ENCODE data around the gene ANKRD17.

Gene ANKRD17

GRCh38 chr4:73070074-73070390 is 188.6 kb downstream of the ANKRD17 start:
- Mint-ChIP-seq H3K9me3 (no peaks in the 10 kb centered on the region), H3K4me1 (peaks cover 17% of the 10 kb centered on the region), H3K4me3 (peak overlapping the region; percentile 81), H3K27ac (peak overlapping the region; percentile 97), H3K36me3 (peaks cover 50% of the 10 kb centered on the region)
- DNase-seq (ENCODE audit: low spot score in 2 of 2) (no peak), ATAC-seq (peak; percentile 33)

DNA sequence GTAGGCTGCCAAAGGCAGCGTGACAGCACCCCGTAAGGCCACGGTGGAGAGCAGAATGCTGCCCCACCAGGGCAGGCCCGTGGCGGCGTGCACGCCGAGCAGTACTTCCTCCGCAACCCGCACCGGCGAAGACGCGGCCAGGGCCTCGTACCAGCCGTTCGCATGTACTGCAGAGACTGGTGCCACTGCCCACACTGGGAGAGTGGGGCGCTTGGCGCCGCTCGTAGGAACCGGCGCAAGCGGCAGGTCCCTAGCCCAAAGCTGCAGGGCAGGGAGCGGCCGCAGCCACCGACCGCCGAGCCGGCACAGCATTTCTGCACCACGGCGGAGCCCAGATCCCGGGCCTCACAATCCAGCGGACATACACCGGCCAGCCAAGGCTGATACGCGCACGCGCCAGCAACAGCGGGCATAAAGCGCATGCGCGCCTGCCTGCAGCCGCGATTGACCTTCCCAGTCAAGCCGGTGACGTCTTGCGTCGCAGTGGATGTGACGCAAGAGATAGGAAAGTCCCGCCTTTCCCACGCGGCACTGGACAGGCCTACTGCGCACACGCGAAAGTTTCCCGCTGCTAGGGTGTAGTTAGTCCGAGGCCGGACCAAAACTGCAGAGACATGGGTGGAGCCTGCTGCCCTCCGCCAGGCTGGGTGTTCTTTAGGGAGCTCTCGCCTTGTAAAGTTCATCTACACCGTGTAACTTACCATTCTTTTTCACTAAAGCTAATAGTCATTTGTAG is 189.1 kb downstream of the ANKRD17 start, which contains the start of gene COX18:
COX18 (minus strand) TSS at position 379 of the 736 bp plus-strand sequence; CDS start at position 312, 67 bp downstream.
- Mint-ChIP-seq H3K27ac (peak within 1 kb of the TSS; percentile 97), H3K9me3 (no peaks in the 10 kb centered on the region), H3K4me3 (peak within 1 kb of the TSS; percentile 81), H3K36me3 (peaks cover 50% of the 10 kb centered on the region), H3K4me1 (peaks cover 19% of the 10 kb centered on the region)
- DNase-seq (ENCODE audit: low spot score in 2 of 2) (peak; percentile 92 to 97), ATAC-seq (peak; percentile 91)

DNA sequence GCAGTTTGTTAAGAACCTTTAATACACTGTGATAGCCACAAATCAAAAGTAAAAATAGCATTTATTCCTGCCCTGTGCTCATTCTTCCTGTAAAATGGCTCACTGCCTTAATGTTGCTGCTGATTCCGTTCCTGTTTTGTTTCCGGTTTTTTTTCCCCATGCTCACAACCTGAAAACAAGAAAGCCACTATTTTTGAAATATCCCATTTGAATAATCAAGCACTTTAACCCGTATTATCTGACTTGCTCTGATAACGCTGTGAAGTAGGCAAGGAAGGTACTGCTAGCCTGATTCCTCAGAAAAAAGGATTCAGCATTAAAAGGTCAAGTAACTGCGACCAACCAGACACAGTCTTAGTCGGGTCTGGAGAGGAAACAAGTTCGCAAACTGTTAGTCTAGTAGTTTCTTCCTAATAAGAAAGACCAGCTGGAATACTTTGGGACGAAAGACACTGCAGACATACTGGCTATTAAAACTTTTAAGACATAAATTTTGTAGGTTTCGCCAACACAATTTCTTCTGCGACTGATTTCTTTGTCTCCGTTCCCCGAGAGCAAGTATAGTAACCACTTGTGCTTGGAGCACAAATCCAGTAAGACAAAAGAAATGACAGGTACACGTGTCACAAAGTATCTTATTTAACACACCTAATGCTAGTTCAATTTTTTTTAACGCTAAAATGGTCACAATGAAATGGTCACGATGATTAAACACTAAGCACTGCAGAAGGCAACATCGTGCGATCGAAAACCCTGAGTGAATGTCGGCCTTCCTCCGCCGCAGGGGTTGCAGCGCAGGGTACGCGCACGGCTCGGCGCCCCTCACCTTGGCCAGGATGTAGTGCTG is 189.9 kb downstream of the ANKRD17 start:
- Mint-ChIP-seq H3K36me3 (peaks cover 50% of the 10 kb centered on the region), H3K27ac (peak overlapping the region; percentile 97), H3K4me3 (peak overlapping the region; percentile 81), H3K4me1 (peaks cover 24% of the 10 kb centered on the region), H3K9me3 (no peaks in the 10 kb centered on the region)
- ATAC-seq = no peak
- DNase-seq (ENCODE audit: low spot score in 2 of 2) = peak in 1 of 2 donors; percentile 60

GRCh38 chr4:73067971-73068394 is 190.6 kb downstream of the ANKRD17 start:
- Mint-ChIP-seq H3K27ac (peak overlapping the region; percentile 97), H3K36me3 (peaks cover 50% of the 10 kb centered on the region), H3K4me1 (peaks cover 24% of the 10 kb centered on the region), H3K4me3 (peak overlapping the region; percentile 81), H3K9me3 (no peaks in the 10 kb centered on the region)
- ATAC-seq (peak; percentile 2), DNase-seq (ENCODE audit: low spot score in 2 of 2) (no peak)

GRCh38 chr4:73066928-73067327 is 191.7 kb downstream of the ANKRD17 start:
- DNase-seq (ENCODE audit: low spot score in 2 of 2) (no peak), ATAC-seq (no peak)
- peak overlapping the region; percentile 97 for H3K27ac Mint-ChIP-seq
- no peaks in the 10 kb centered on the region for H3K9me3 Mint-ChIP-seq
- peak overlapping the region; percentile 81 for H3K4me3 Mint-ChIP-seq
- H3K36me3 Mint-ChIP-seq = peaks cover 60% of the 10 kb centered on the region
- H3K4me1 Mint-ChIP-seq = peaks cover 24% of the 10 kb centered on the region

DNA sequence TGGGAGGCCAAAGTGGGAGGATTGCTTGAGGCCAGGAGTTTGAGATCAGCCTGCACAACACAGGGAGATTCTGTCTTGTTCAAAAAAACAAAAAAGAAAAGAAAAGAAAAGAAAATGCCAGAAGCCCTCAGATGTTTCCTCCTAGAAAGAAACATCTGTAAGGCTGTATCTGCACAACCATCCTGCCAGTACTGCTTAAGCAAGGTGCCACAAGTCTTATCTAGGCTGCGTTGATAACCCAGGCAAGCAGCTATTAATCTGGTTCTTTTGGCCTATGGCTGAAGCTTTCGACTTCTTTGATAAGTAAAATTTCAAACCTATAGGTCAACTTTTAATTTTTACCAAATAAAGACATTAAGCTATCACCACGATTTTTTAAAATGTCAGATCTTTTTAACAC is 192.2 kb downstream of the ANKRD17 start:
- no peaks in the 10 kb centered on the region for H3K9me3 Mint-ChIP-seq
- DNase-seq (ENCODE audit: low spot score in 2 of 2) (no peak), ATAC-seq (no peak)
- peaks cover 64% of the 10 kb centered on the region for H3K36me3 Mint-ChIP-seq
- peaks cover 24% of the 10 kb centered on the region for H3K4me1 Mint-ChIP-seq
- peak overlapping the region; percentile 97 for H3K27ac Mint-ChIP-seq
- peak overlapping the region; percentile 81 for H3K4me3 Mint-ChIP-seq

DNA sequence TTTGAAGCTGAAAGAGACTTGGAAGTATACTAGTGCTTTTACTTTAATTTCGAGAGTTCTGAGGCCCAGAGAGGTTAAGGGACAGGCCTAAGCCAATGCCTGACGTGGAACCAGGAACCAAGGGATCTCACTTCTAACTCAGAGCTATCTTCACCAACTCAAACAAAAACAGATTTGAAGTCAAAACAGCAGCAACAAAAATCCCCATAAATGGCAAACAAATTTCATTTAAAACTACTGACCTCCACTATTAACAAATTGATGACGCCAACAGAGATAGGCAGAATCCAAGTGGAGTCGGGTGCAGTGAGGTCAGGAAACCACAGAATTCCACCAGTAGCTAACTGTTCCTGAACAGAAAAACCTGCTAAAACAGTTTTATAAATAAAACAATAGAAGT is 194.1 kb downstream of the ANKRD17 start:
- Mint-ChIP-seq H3K9me3 (no peaks in the 10 kb centered on the region), H3K4me1 (peaks cover 24% of the 10 kb centered on the region), H3K4me3 (no peak overlapping the region), H3K27ac (peak overlapping the region; percentile 80), H3K36me3 (peaks cover 75% of the 10 kb centered on the region)
- DNase-seq (ENCODE audit: low spot score in 2 of 2) (no peak), ATAC-seq (no peak)

GRCh38 chr4:73055241-73055897 is 203.2 kb downstream of the ANKRD17 start:
- Mint-ChIP-seq H3K9me3 (no peaks in the 10 kb centered on the region), H3K36me3 (peaks cover 62% of the 10 kb centered on the region), H3K27ac (no peak overlapping the region), H3K4me1 (peaks cover 6% of the 10 kb centered on the region), H3K4me3 (no peak overlapping the region)
- ATAC-seq = peak; percentile 69
- DNase-seq (ENCODE audit: low spot score in 2 of 2) = peak in 1 of 2 donors; percentile 13

DNA sequence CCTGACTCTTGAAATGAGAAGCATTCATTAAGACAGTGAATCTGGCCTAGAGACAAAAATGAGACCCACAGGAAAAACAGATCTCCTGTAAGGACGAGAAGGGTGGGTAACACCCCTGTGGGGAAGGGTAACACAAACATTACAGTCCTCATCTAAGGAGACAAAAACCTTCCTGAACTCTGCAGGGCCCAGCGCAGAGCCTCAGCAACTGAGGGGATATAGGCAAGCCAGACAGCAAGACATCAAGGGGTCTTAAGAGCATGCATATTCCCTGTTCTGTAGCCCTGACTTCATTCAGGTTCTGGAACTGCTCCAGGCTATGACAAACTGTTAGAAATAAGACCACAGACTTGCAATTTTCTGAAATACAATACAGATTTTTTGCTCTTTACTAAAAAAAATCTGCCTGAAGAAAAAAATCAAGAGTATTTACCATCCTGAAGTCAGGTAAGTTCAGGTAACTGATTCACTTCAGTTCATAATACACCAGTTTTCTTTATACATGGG is 204.6 kb downstream of the ANKRD17 start:
- peaks cover 48% of the 10 kb centered on the region for H3K36me3 Mint-ChIP-seq
- ATAC-seq (no peak), DNase-seq (ENCODE audit: low spot score in 2 of 2) (peak in 1 of 2 donors; percentile 40)
- H3K4me1 Mint-ChIP-seq = peaks cover 6% of the 10 kb centered on the region
- H3K4me3 Mint-ChIP-seq = no peak overlapping the region
- no peaks in the 10 kb centered on the region for H3K9me3 Mint-ChIP-seq
- H3K27ac Mint-ChIP-seq = no peak overlapping the region

- no peaks in the 10 kb centered on the region for H3K9me3 Mint-ChIP-seq
- peaks cover 39% of the 10 kb centered on the region for H3K36me3 Mint-ChIP-seq
- no peak for ATAC-seq
- no peak overlapping the region for H3K27ac Mint-ChIP-seq
- peak in 1 of 2 donors; percentile 36 for DNase-seq (ENCODE audit: low spot score in 2 of 2)
- H3K4me3 Mint-ChIP-seq = no peak overlapping the region
- H3K4me1 Mint-ChIP-seq = peaks cover 6% of the 10 kb centered on the region
Observed at GRCh38 chr4:73053076-73053475, 205.5 kb downstream of the ANKRD17 start.

- Mint-ChIP-seq H3K4me1 (peaks cover 6% of the 10 kb centered on the region), H3K9me3 (no peaks in the 10 kb centered on the region), H3K27ac (no peak overlapping the region), H3K36me3 (peaks cover 24% of the 10 kb centered on the region), H3K4me3 (no peak overlapping the region)
- ATAC-seq (no peak), DNase-seq (ENCODE audit: low spot score in 2 of 2) (peak in 1 of 2 donors; percentile 17)
Observed at GRCh38 chr4:73051625-73052024, 207.0 kb downstream of the ANKRD17 start.

GRCh38 chr4:73045879-73046278 is 212.7 kb downstream of the ANKRD17 start:
- Mint-ChIP-seq H3K4me1 (no peaks in the 10 kb centered on the region), H3K36me3 (no peaks in the 10 kb centered on the region), H3K9me3 (no peaks in the 10 kb centered on the region), H3K27ac (no peak overlapping the region), H3K4me3 (no peak overlapping the region)
- ATAC-seq = no peak
- DNase-seq (ENCODE audit: low spot score in 2 of 2) = no peak

DNA sequence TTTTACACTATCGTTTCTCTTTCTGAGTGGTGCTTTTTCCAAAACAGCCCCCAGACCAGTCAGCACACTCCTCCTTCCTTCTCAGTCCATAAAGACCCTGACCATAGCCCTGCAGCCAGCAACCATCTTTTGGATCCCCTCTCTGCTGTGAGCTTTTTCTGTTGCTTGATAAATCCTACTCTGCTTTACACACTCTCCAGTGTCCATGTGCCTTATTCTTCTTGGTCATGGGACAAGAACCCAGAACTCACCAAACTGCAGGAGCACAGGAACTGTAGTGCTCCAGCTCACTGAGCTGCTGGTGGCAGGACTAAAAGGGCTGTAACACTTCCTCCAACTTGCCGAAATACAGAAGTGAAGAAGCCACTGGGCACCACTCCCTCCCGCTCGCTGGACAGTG is 221.5 kb downstream of the ANKRD17 start:
- no peaks in the 10 kb centered on the region for H3K36me3 Mint-ChIP-seq
- peaks cover 11% of the 10 kb centered on the region for H3K4me1 Mint-ChIP-seq
- no peak overlapping the region for H3K27ac Mint-ChIP-seq
- no peak overlapping the region for H3K4me3 Mint-ChIP-seq
- DNase-seq (ENCODE audit: low spot score in 2 of 2) = no peak
- no peaks in the 10 kb centered on the region for H3K9me3 Mint-ChIP-seq
- no peak for ATAC-seq

GRCh38 chr4:73036123-73036522 is 222.5 kb downstream of the ANKRD17 start:
- H3K4me1 Mint-ChIP-seq = peaks cover 11% of the 10 kb centered on the region
- H3K27ac Mint-ChIP-seq = no peak overlapping the region
- no peak for DNase-seq (ENCODE audit: low spot score in 2 of 2)
- H3K4me3 Mint-ChIP-seq = no peak overlapping the region
- ATAC-seq = no peak
- no peaks in the 10 kb centered on the region for H3K36me3 Mint-ChIP-seq
- H3K9me3 Mint-ChIP-seq = no peaks in the 10 kb centered on the region

DNA sequence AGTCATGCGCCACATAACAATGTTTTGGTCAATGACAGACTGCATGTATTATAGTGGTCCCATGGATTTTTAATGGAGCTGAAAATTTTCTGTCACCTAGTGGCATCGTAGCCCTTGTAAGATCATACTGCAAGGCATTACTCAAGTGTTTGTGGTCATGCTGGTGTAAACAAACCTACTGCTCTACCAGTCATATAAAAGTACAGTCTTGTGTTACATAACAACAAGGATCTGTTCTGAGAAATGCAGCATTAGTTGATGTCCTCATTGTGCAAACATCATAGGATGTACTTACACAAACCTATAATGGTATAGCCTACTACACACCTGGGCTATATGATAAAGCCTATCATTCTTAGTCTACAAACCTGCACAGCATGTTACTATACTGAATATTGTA is 223.7 kb downstream of the ANKRD17 start:
- Mint-ChIP-seq H3K9me3 (no peaks in the 10 kb centered on the region), H3K4me3 (no peak overlapping the region), H3K27ac (no peak overlapping the region), H3K36me3 (no peaks in the 10 kb centered on the region), H3K4me1 (peaks cover 11% of the 10 kb centered on the region)
- ATAC-seq = no peak
- no peak for DNase-seq (ENCODE audit: low spot score in 2 of 2)

Data from stimulated activated effector memory CD8-positive, alpha-beta T cell treated with anti-CD3 and anti-CD28 coated beads, Interleukin-12 subunit alpha, Interleukin-12 subunit beta, amount 100 ng/mL, for 72 hours (primary cell).